IMR-90 (cell line): Measurements from ENCODE around the gene AGAP9. TPM values are rescaled to one million over a fixed set of nuclear protein-coding genes. Genes with fewer than 3 reads are reported as not detected.
"Not testable (repeated sequence)": the region's sequence is repeated elsewhere in the genome, so short reads cannot be mapped to it uniquely, and the experiment has no call there.

ENCODE experiments used
- ATAC-seq: fragments of 200-7000 bp; cut with Tn5 transposase; 2 replicates; pipeline ENCODE4 v1.9.1; 2020; ENCODE audit warnings: low read depth, mild to moderate bottlenecking, moderate library complexity
- BruUV-seq: library from RNA; stranded (reverse); fragments of 400-500 nt; replicated peaks from 2 replicates; lab custom pipeline; 2021; lab: Mats Ljungman, UMichigan
- CTCF ChIA-PET: fragments of 300-600 bp; formaldehyde crosslinking; extraction: SDS; loops from one replicate; lab custom pipeline; 2021; ENCODE audit warnings: antibody characterized with exemption; lab: Yijun Ruan, JAX
- POLR2A ChIA-PET: fragments of 300-600 bp; sonication (Branson Sonifier 250); formaldehyde crosslinking; loops from one replicate; lab custom pipeline; 2022; ENCODE audit warnings: antibody characterized with exemption; ENCODE audit not compliant: unreplicated experiment; lab: Charles Lee
- DNase-seq: peaks from one replicate; pipeline ENCODE4 v3.0.0; 2013
- H2AFZ ChIP-seq: replicated peaks from 2 replicates; pipeline ENCODE3; 2013; ENCODE audit warnings: low read length, mild to moderate bottlenecking; ENCODE audit not compliant: poor library complexity
- H2AK5ac ChIP-seq: 2 replicates; pipeline ENCODE4 v1.6.1; 2013; ENCODE audit warnings: low read depth, low read length, inconsistent platforms
- H2AK9ac ChIP-seq: replicated peaks from 2 replicates; pipeline ENCODE3; 2013; ENCODE audit warnings: mild to moderate bottlenecking, low read depth, low read length, moderate library complexity; ENCODE audit not compliant: poor library complexity
- H2BK120ac ChIP-seq: 2 replicates; pipeline ENCODE4 v1.6.1; 2013; ENCODE audit warnings: low read depth, low read length, inconsistent platforms
- H2BK15ac ChIP-seq: 3 replicates; pipeline ENCODE4 v1.6.1; 2013; ENCODE audit warnings: low read depth, low read length, inconsistent platforms
- H2BK20ac ChIP-seq: 2 replicates; pipeline ENCODE4 v1.6.1; 2013; ENCODE audit warnings: low read depth, mild to moderate bottlenecking, inconsistent platforms, low read length, moderate library complexity
- H2BK5ac ChIP-seq: 2 replicates; pipeline ENCODE4 v1.6.1; 2013; ENCODE audit warnings: mild to moderate bottlenecking, low read depth, low read length, inconsistent platforms; ENCODE audit not compliant: poor library complexity, severe bottlenecking
- H3K14ac ChIP-seq: replicated peaks from 2 replicates; pipeline ENCODE4 v1.6.1; 2013; ENCODE audit warnings: low read depth, low read length, inconsistent platforms
- H3K18ac ChIP-seq: 2 replicates; pipeline ENCODE4 v1.6.1; 2013; ENCODE audit warnings: low read depth, low read length, control low read depth
- H3K23ac ChIP-seq: 2 replicates; pipeline ENCODE4 v1.6.1; 2013; ENCODE audit warnings: low read depth, low read length, inconsistent platforms
- H3K27ac ChIP-seq: 2 replicates; pipeline ENCODE4 v1.5.1; 2013; ENCODE audit warnings: mild to moderate bottlenecking, control low read depth, low read length; ENCODE audit not compliant: insufficient read depth
- H3K27me3 ChIP-seq: 2 replicates; pipeline ENCODE4 v1.6.1; 2013; ENCODE audit warnings: low read length; ENCODE audit not compliant: control insufficient read depth, insufficient read depth
- H3K36me3 ChIP-seq: 2 replicates; pipeline ENCODE4 v1.6.1; 2013; ENCODE audit warnings: low read length, mixed read lengths; ENCODE audit not compliant: control insufficient read depth, insufficient read depth
- H3K4ac ChIP-seq: 2 replicates; pipeline ENCODE4 v1.6.1; 2013; ENCODE audit warnings: low read depth, low read length, inconsistent platforms
- H3K4me1 ChIP-seq: 2 replicates; pipeline ENCODE4 v1.6.1; 2013; ENCODE audit warnings: low read length, mixed read lengths; ENCODE audit not compliant: control insufficient read depth, insufficient read depth
- H3K4me2 ChIP-seq: 2 replicates; pipeline ENCODE4 v1.6.1; 2013; ENCODE audit warnings: low read depth, mild to moderate bottlenecking, control low read depth, low read length, moderate library complexity
- H3K4me3 ChIP-seq: 2 replicates; pipeline ENCODE4 v1.5.1; 2013; ENCODE audit warnings: low read depth, mild to moderate bottlenecking, control low read depth, low read length, moderate library complexity; ENCODE audit not compliant: insufficient read depth
- H3K56ac ChIP-seq: 2 replicates; pipeline ENCODE4 v1.6.1; 2013; ENCODE audit warnings: low read length, inconsistent platforms; ENCODE audit not compliant: insufficient read depth; ENCODE audit errors: extremely low read depth
- H3K79me1 ChIP-seq, 2 experiments: 2 replicates each; pipeline ENCODE4 v1.6.1; 2013; ENCODE audit warnings: low read length in 2 of 2, inconsistent platforms in 1 of 2, low read depth in 1 of 2
- H3K9ac ChIP-seq: 2 replicates; pipeline ENCODE4 v1.6.1; 2013; ENCODE audit warnings: low read depth, low read length, control low read depth
- H3K9me1 ChIP-seq: 2 replicates; pipeline ENCODE4 v1.6.1; 2013; ENCODE audit warnings: low read length, inconsistent platforms; ENCODE audit not compliant: insufficient read depth
- H3K9me3 ChIP-seq: 2 replicates; pipeline ENCODE4 v1.6.1; 2013; ENCODE audit warnings: low read length; ENCODE audit not compliant: control insufficient read depth, insufficient read depth
- H4K20me1 ChIP-seq: 2 replicates; pipeline ENCODE4 v1.6.1; 2013; ENCODE audit warnings: low read length, inconsistent platforms; ENCODE audit not compliant: insufficient read depth
- H4K5ac ChIP-seq: 2 replicates; pipeline ENCODE4 v1.6.1; 2013; ENCODE audit warnings: mild to moderate bottlenecking, low read depth, low read length, control low read depth
- H4K8ac ChIP-seq, 2 experiments: 2 replicates each; pipeline ENCODE4 v1.6.1; 2013; ENCODE audit warnings: low read depth in 2 of 2, low read length in 2 of 2, control low read depth in 1 of 2, inconsistent platforms in 1 of 2
- H4K91ac ChIP-seq: 2 replicates; pipeline ENCODE4 v1.6.1; 2013; ENCODE audit warnings: low read depth, low read length, inconsistent platforms; ENCODE audit not compliant: insufficient read depth
- WGBS, 2 experiments: methylation state at CpG; one replicate each; pipeline versions ENCODE4 v1.1.5 to v1.1.7; 2013; ENCODE audit warnings: missing lambda C conversion rate in 2 of 2; ENCODE audit not compliant: insufficient read length in 1 of 2; ENCODE audit errors: extremely low coverage in 2 of 2; 5-methylcytosine and 5-hydroxymethylcytosine counted together
- dilution Hi-C: fragments of 300-500 bp; cut with HindIII; formaldehyde crosslinking; loops from one replicate; pipeline ENCODE4 v1.14.3; 2018; ENCODE audit warnings: low sequenced_read_pairs; ENCODE audit not compliant: unreplicated experiment
- in situ Hi-C: fragments of 300-500 bp; cut with MboI; formaldehyde crosslinking; loops from 3 replicates; pipeline ENCODE4 v1.14.3; 2019; ENCODE audit warnings: low sequenced_read_pairs, inconsistent platforms, mixed read lengths
- intact Hi-C: fragments of 100-400 bp; cut with micrococcal nuclease; formaldehyde crosslinking; loops from 2 replicates; pipeline ENCODE4 v1.10.0; 2022
- polyA plus RNA-seq, 3 experiments: library from polyadenylated mRNA; depleted of rRNA; stranded (reverse); fragments of >200 nt; gene quantifications; 2 replicates each; pipeline ENCODE4 v1.2.3, GENCODE V29; 2012; ENCODE audit warnings: low replicate concordance in 1 of 3
- total RNA-seq: library from RNA; depleted of rRNA; stranded (reverse); fragments of >200 nt; gene quantifications from 2 replicates; pipeline ENCODE4 v1.2.3, GENCODE V29; 2012

Gene AGAP9
- total and polyA plus RNA-seq, 2 of the 4 experiments (the other 2 are of a cell fraction): 3.2 to 11.2 TPM

DNA sequence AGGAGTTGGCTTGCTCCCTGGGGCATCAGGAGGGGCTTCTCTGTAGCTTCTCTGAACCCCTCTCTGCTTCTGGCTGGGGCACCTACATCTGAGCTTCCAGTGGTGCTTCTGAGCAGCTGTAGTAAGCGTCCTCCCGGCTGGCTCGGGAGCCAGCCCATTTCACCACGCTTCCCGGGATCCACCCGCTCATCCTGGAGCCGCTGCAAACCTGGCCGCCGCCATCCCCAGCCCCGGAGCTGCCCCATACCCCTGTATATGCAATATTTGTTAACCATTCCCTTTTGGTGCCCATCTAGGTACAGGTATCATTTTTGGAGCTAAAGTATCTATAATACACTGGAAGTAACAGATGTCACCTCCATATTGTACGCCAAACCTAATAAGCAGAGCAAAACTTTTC is 38.7 kb downstream of the AGAP9 start:
- ATAC-seq, H4K20me1 ChIP-seq, H2BK20ac ChIP-seq, H3K9me1 ChIP-seq, in situ Hi-C loops, H3K14ac ChIP-seq, H2BK120ac ChIP-seq, H3K79me1 ChIP-seq, H2AFZ ChIP-seq, H2BK15ac ChIP-seq, H3K4ac ChIP-seq, H4K91ac ChIP-seq, H4K5ac ChIP-seq, POLR2A ChIA-PET, H3K9me3 ChIP-seq, H2AK5ac ChIP-seq, H3K4me3 ChIP-seq, H2BK5ac ChIP-seq, H3K36me3 ChIP-seq, dilution Hi-C loops, CTCF ChIA-PET, intact Hi-C loops, H3K27me3 ChIP-seq, H3K23ac ChIP-seq, H3K27ac ChIP-seq, DNase-seq, H3K4me2 ChIP-seq, H3K4me1 ChIP-seq, H3K56ac ChIP-seq, H3K9ac ChIP-seq, H4K8ac ChIP-seq, BruUV-seq, H3K18ac ChIP-seq, H2AK9ac ChIP-seq: not testable (repeated sequence)
- no CpG with 5 or more reads among the region's 11 CpGs for WGBS, 2 experiments

- H3K36me3 ChIP-seq, H3K4me2 ChIP-seq, H3K23ac ChIP-seq, H4K5ac ChIP-seq, H2BK15ac ChIP-seq, in situ Hi-C loops, DNase-seq, H3K27me3 ChIP-seq, H3K79me1 ChIP-seq, H3K56ac ChIP-seq, dilution Hi-C loops, H2BK5ac ChIP-seq, H4K8ac ChIP-seq, H3K9me3 ChIP-seq, CTCF ChIA-PET, H3K14ac ChIP-seq, POLR2A ChIA-PET, H3K4me3 ChIP-seq, H3K9ac ChIP-seq, intact Hi-C loops, H2AFZ ChIP-seq, H3K18ac ChIP-seq, H2AK9ac ChIP-seq, BruUV-seq, H3K4me1 ChIP-seq, H3K9me1 ChIP-seq, H4K91ac ChIP-seq, H3K27ac ChIP-seq, H4K20me1 ChIP-seq: not testable (repeated sequence)
- ATAC-seq: peak; percentile 13; the same call in 1 of the 2 replicates
- H3K4ac ChIP-seq: 0 out of 2 replicates have a peak within 1 kb of the TSS, but pooled peaks have one; percentile 35
- 0 out of 2 replicates have a peak within 1 kb of the TSS, but pooled peaks have one; percentile 42 for H2BK20ac ChIP-seq
- no CpG with 5 or more reads among the region's 11 CpGs for WGBS, 2 experiments
- H2BK120ac ChIP-seq: 0 out of 2 replicates have a peak within 1 kb of the TSS, but pooled peaks have one; percentile 15
- 0 out of 2 replicates have a peak within 1 kb of the TSS, but pooled peaks have one; percentile 59 for H2AK5ac ChIP-seq
Measured at GRCh38 chr10:47483923-47484322, 39.5 kb downstream of the AGAP9 start, which contains the start of gene ANXA8. Gene ANXA8, minus strand, starts transcription at chr10:47484115. Its CDS starts 182 bp downstream, at chr10:47483933.
